Tongue (tissue), 2 donors: ENCODE results near the gene GRIN2B. TPM values are rescaled to one million over a fixed set of nuclear protein-coding genes. Genes with fewer than 3 reads are reported as not detected.

Experiments
- DNase-seq: peaks from one replicate; pipeline ENCODE4 v3.0.0-alpha.2; 2015
- total RNA-seq: library from RNA; depleted of rRNA; stranded (reverse); fragments of >200 nt; gene quantifications from one replicate; pipeline ENCODE4 v1.2.3, GENCODE V29; 2014

GRIN2B gene
- total RNA-seq, 1 donor from 2014 or later = 0.31 TPM

DNA sequence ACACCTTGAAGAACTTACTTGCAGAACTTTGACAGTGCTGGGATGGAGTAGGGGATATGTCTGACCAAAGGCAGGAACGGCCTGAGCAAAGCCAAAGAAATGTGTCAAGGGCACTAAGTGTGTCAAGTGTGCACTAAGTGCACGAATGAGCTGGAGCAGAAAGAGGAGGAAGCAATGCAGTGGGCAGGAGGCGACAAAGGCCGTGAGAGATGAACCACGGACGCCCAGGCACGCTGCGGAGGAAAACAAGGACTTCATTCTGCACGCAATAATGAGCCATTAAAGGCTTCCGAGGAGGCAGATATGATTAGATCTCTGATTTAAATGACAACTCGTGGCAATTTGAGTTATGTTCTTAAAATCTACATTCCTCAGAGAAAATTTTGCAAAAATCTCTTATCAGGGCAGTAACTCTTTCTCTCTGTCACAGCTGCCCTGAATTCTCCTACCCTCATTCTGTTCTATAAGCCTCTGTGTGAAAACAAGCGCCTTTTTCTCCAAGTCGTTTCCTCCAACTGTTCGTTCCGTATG, 25.3 kb downstream of the GRIN2B start:
- DNase-seq = no peak

- DNase-seq = no peak
Measured at GRCh38 chr12:13952096-13952495, 29.3 kb downstream of the GRIN2B start.

- no peak for DNase-seq
Measured at GRCh38 chr12:13950502-13950901, 30.9 kb downstream of the GRIN2B start.

- DNase-seq = no peak
Measured at GRCh38 chr12:13948621-13949020, 32.8 kb downstream of the GRIN2B start.

- DNase-seq = no peak
Measured at GRCh38 chr12:13947276-13947946, 34.0 kb downstream of the GRIN2B start.

GRCh38 chr12:13945641-13946040, 35.8 kb downstream of the GRIN2B start:
- no peak for DNase-seq

DNA sequence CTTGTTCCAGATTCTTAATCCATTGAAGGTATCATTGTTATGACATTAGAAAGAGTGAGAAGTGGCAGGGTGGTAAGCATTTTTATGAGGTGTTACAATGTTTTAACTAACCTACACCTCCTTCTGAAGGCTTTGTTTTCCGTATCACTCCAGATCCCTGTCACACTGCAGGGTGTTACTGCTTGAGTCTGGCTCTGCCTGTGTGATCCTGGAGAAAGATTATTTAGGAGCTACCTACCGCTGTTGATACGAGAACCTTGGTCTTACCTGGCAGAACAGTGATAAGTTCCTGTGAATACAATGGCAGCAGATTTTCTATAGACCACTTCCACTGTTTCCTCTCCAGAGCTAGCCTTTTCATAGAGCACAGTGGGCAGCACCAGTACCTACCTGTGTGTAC, 36.2 kb downstream of the GRIN2B start:
- DNase-seq = no peak

- DNase-seq = no peak
Measured at GRCh38 chr12:13942826-13943225, 38.6 kb downstream of the GRIN2B start.

- DNase-seq = peak; percentile 67
Measured at GRCh38 chr12:13941258-13942249, 39.8 kb downstream of the GRIN2B start.

DNA sequence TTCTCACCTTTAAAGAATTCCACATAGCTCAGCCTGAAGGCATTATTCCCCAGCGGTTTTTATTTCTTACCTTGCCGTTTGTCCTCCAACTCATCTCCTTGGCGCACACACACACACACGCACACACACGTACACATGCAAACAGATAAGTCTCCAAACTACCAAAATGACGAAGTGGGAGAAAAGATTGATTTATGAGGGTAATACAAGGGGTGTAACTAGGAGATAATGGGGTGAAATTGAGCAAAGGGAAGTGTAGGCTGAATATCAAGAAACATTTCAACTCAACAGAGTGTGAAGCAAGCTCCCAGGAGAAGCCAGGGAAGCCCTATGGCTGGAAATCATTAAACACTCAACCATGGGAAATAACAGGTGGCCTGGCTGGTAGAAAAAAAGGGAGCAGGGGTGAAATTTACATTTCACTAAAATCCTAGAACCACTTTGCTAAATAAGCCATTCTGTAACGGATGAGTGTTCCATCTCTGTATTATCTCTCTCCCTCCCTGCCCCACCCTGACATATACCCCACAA, 41.0 kb downstream of the GRIN2B start:
- peak; percentile 26 for DNase-seq

- no peak for DNase-seq
Measured at GRCh38 chr12:13937735-13938134, 43.7 kb downstream of the GRIN2B start.

GRCh38 chr12:13935169-13935568, 46.2 kb downstream of the GRIN2B start:
- no peak for DNase-seq
